DND-41 (cell line): ENCODE results near the gene LRRC37A3.
"Not testable (repeated sequence)": the region's sequence is repeated elsewhere in the genome, so short reads cannot be mapped to it uniquely, and the experiment has no call there.

ENCODE experiments used
- EZH2 ChIP-seq: IDR thresholded peaks from 3 replicates; pipeline ENCODE4 v1.6.1; 2012; ENCODE audit warnings: borderline replicate concordance, low read depth, mild to moderate bottlenecking, moderate library complexity, low read length, inconsistent platforms; ENCODE audit not compliant: severe bottlenecking
- TF ChIP-seq, protein P1 (sequence below): IDR thresholded peaks from 2 replicates; pipeline ENCODE4 v1.5.1; 2012; ENCODE audit warnings: borderline replicate concordance, low read length, moderate library complexity, mild to moderate bottlenecking; ENCODE audit not compliant: poor library complexity, severe bottlenecking; ENCODE audit errors: extremely low read depth

DNA sequence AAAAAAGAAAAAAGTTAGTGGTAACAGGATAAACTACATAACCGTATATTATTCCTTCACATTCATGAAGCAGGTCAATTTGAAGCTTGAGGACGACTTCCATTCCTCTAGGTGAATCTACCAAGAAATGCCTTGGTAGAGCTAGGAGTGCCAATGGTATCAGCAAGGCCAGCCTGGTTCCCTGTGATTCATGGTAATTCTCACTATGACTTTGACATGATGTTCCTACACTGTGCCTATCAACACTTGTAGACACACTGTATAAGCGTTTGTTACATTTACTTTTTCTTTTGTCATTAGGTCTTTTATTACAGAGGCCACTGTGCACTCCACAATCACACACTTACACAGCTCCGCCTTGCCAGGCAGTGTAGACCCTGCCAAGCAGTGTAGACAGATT lies 7.2 kb upstream of the LRRC37A3 start:
- TF ChIP-seq, protein P1, sequence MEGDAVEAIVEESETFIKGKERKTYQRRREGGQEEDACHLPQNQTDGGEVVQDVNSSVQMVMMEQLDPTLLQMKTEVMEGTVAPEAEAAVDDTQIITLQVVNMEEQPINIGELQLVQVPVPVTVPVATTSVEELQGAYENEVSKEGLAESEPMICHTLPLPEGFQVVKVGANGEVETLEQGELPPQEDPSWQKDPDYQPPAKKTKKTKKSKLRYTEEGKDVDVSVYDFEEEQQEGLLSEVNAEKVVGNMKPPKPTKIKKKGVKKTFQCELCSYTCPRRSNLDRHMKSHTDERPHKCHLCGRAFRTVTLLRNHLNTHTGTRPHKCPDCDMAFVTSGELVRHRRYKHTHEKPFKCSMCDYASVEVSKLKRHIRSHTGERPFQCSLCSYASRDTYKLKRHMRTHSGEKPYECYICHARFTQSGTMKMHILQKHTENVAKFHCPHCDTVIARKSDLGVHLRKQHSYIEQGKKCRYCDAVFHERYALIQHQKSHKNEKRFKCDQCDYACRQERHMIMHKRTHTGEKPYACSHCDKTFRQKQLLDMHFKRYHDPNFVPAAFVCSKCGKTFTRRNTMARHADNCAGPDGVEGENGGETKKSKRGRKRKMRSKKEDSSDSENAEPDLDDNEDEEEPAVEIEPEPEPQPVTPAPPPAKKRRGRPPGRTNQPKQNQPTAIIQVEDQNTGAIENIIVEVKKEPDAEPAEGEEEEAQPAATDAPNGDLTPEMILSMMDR = not testable (repeated sequence)
- not testable (repeated sequence) for TF ChIP-seq EZH2
